NT2/D1 (cell line): ENCODE results near the gene PDE5A.

Source experiments
- DNase-seq: peaks from one replicate; pipeline ENCODE4 v3.0.0-alpha.2; 2011; ENCODE audit warnings: low read depth, low spot score
- H3K27me3 ChIP-seq: 2 replicates; pipeline ENCODE4 v1.6.0; 2011; ENCODE audit warnings: mild to moderate bottlenecking; ENCODE audit not compliant: insufficient read length, insufficient read depth
- H3K36me3 ChIP-seq: 2 replicates; pipeline ENCODE4 v1.6.1; 2011; ENCODE audit warnings: mild to moderate bottlenecking, low read length, mixed read lengths; ENCODE audit not compliant: insufficient read depth, insufficient read length
- H3K4me1 ChIP-seq: 2 replicates; pipeline ENCODE4 v1.5.1; 2011; ENCODE audit not compliant: insufficient read depth, insufficient read length
- H3K4me3 ChIP-seq: 2 replicates; pipeline ENCODE4 v1.5.1; 2011; ENCODE audit warnings: low read depth; ENCODE audit not compliant: insufficient read length
- H3K9ac ChIP-seq: 2 replicates; pipeline ENCODE4 v1.6.0; 2011; ENCODE audit warnings: low read depth; ENCODE audit not compliant: insufficient read length
- H3K9me3 ChIP-seq: 2 replicates; pipeline ENCODE4 v1.5.1; 2011; ENCODE audit warnings: mild to moderate bottlenecking, low read length; ENCODE audit not compliant: insufficient read depth
- SUZ12 ChIP-seq: IDR thresholded peaks from 2 replicates; pipeline ENCODE4 v1.6.1; 2011; ENCODE audit not compliant: insufficient read length, insufficient read depth; ENCODE audit errors: extremely low read depth
- YY1 ChIP-seq: IDR thresholded peaks from 2 replicates; pipeline ENCODE4 v1.6.1; 2011; ENCODE audit not compliant: insufficient read length, insufficient read depth
- ZNF274 ChIP-seq: IDR thresholded peaks from 2 replicates; pipeline ENCODE4 v1.6.1; 2011; ENCODE audit warnings: mild to moderate bottlenecking, low read depth, low read length

PDE5A gene

GRCh38 chr4:119585771-119586170 lies 42.8 kb downstream of the PDE5A start:
- no peak overlapping the region for H3K9ac ChIP-seq
- no peaks in the 10 kb centered on the region for H3K27me3 ChIP-seq
- H3K36me3 ChIP-seq, result no peaks in the 10 kb centered on the region
- no peaks in the 10 kb centered on the region for H3K9me3 ChIP-seq
- no peaks in the 10 kb centered on the region for H3K4me1 ChIP-seq
- H3K4me3 ChIP-seq, result no peak overlapping the region
- no peak for DNase-seq
- no peak for TF ChIP-seq ZNF274
- TF ChIP-seq YY1, result no peak
- no peak for TF ChIP-seq SUZ12

GRCh38 chr4:119581190-119581873 lies 47.3 kb downstream of the PDE5A start:
- Histone ChIP-seq H3K9me3 (no peaks in the 10 kb centered on the region), H3K4me1 (no peaks in the 10 kb centered on the region), H3K9ac (no peak overlapping the region), H3K36me3 (no peaks in the 10 kb centered on the region), H3K27me3 (no peaks in the 10 kb centered on the region), H3K4me3 (no peak overlapping the region)
- no peak for TF ChIP-seq SUZ12
- TF ChIP-seq YY1, result no peak
- no peak for TF ChIP-seq ZNF274
- no peak for DNase-seq

GRCh38 chr4:119580293-119580692 lies 48.3 kb downstream of the PDE5A start:
- Histone ChIP-seq H3K9ac (no peak overlapping the region), H3K27me3 (no peaks in the 10 kb centered on the region), H3K4me1 (no peaks in the 10 kb centered on the region), H3K4me3 (no peak overlapping the region), H3K36me3 (no peaks in the 10 kb centered on the region), H3K9me3 (no peaks in the 10 kb centered on the region)
- DNase-seq, result no peak
- no peak for TF ChIP-seq SUZ12
- no peak for TF ChIP-seq ZNF274
- TF ChIP-seq YY1, result no peak

- H3K4me1 ChIP-seq, result no peaks in the 10 kb centered on the region
- DNase-seq, result no peak
- H3K27me3 ChIP-seq, result no peaks in the 10 kb centered on the region
- no peak overlapping the region for H3K9ac ChIP-seq
- H3K36me3 ChIP-seq, result no peaks in the 10 kb centered on the region
- no peaks in the 10 kb centered on the region for H3K9me3 ChIP-seq
- no peak overlapping the region for H3K4me3 ChIP-seq
- no peak for TF ChIP-seq SUZ12
- no peak for TF ChIP-seq ZNF274
- TF ChIP-seq YY1, result no peak
Measured at GRCh38 chr4:119579823-119580222, 48.8 kb downstream of the PDE5A start.

- no peak overlapping the region for H3K4me3 ChIP-seq
- TF ChIP-seq YY1 (no peak), SUZ12 (no peak), ZNF274 (no peak)
- H3K9me3 ChIP-seq, result no peaks in the 10 kb centered on the region
- H3K9ac ChIP-seq, result no peak overlapping the region
- H3K27me3 ChIP-seq, result no peaks in the 10 kb centered on the region
- no peaks in the 10 kb centered on the region for H3K4me1 ChIP-seq
- no peaks in the 10 kb centered on the region for H3K36me3 ChIP-seq
- no peak for DNase-seq
Measured at GRCh38 chr4:119570401-119570800, 58.2 kb downstream of the PDE5A start.

GRCh38 chr4:119564106-119564505 lies 64.5 kb downstream of the PDE5A start:
- TF ChIP-seq SUZ12 (no peak), YY1 (no peak), ZNF274 (no peak)
- H3K36me3 ChIP-seq, result no peaks in the 10 kb centered on the region
- H3K9ac ChIP-seq, result no peak overlapping the region
- H3K9me3 ChIP-seq, result peaks cover 17% of the 10 kb centered on the region
- H3K4me3 ChIP-seq, result no peak overlapping the region
- H3K27me3 ChIP-seq, result no peaks in the 10 kb centered on the region
- no peak for DNase-seq
- H3K4me1 ChIP-seq, result no peaks in the 10 kb centered on the region

- Histone ChIP-seq H3K4me3 (no peak overlapping the region), H3K36me3 (no peaks in the 10 kb centered on the region), H3K27me3 (no peaks in the 10 kb centered on the region), H3K4me1 (no peaks in the 10 kb centered on the region), H3K9ac (no peak overlapping the region), H3K9me3 (peaks cover 9% of the 10 kb centered on the region)
- DNase-seq, result peak; percentile 5
- TF ChIP-seq ZNF274 (no peak), YY1 (no peak), SUZ12 (no peak)
Measured at GRCh38 chr4:119559044-119559647, 69.5 kb downstream of the PDE5A start.
